Spleen (tissue), 11 donors: ENCODE measurements around the gene LSM7. TPM values are rescaled to one million over a fixed set of nuclear protein-coding genes. Genes with fewer than 3 reads are reported as not detected.
A peak's percentile ranks its signal among the peaks of the same experiment; 100 is the strongest.

Source experiments
- DNase-seq: peaks from one replicate; pipeline ENCODE4 v3.0.0-alpha.2; 2020
- H3K27ac ChIP-seq, 8 donors: fragments of 200-600 bp; sonication (generic) in 7 of 8; 1 replicate in 4 of 8; 2 replicates in 4 of 8; pipeline versions ENCODE4 v1.5.0 to v1.8.0; 2016 to 2021; ENCODE audit warnings: inconsistent platforms in 4 of 8, mild to moderate bottlenecking in 4 of 8, moderate library complexity in 1 of 8
- H3K27me3 ChIP-seq, 7 donors: fragments of 200-600 bp; sonication (generic) in 6 of 7; replicated peaks in 1 of 7; 1 replicate in 4 of 7; 2 replicates in 3 of 7; pipeline versions ENCODE4 v1.5.0 to v1.8.0; 2016 to 2021; ENCODE audit warnings: inconsistent platforms in 3 of 7, mild to moderate bottlenecking in 1 of 7
- H3K36me3 ChIP-seq, 6 donors: fragments of 200-600 bp; sonication (generic) in 5 of 6; 1 replicate in 4 of 6; 2 replicates in 2 of 6; pipeline versions ENCODE4 v1.5.0 to v1.8.0; 2016 to 2021; ENCODE audit warnings: inconsistent platforms in 2 of 6
- H3K4me1 ChIP-seq, 6 donors: fragments of 200-600 bp; sonication (generic) in 5 of 6; 1 replicate in 3 of 6; 2 replicates in 3 of 6; pipeline versions ENCODE4 v1.5.0 to v1.8.0; 2016 to 2021; ENCODE audit warnings: inconsistent platforms in 3 of 6
- H3K4me3 ChIP-seq, 8 donors: fragments of 200-600 bp; sonication (generic) in 7 of 8; 1 replicate in 4 of 8; 2 replicates in 4 of 8; pipeline versions ENCODE4 v1.5.0 to v1.8.0; 2016 to 2021; ENCODE audit warnings: inconsistent platforms in 4 of 8, mild to moderate bottlenecking in 4 of 8, moderate library complexity in 2 of 8
- H3K9me3 ChIP-seq, 8 donors: fragments of 200-600 bp; sonication (generic) in 7 of 8; 1 replicate in 4 of 8; 2 replicates in 4 of 8; pipeline versions ENCODE4 v1.5.0 to v1.8.0; 2016 to 2021; ENCODE audit warnings: inconsistent platforms in 4 of 8
- POLR2A ChIP-seq, 3 donors: fragments of 450-650 bp; IDR thresholded peaks; one replicate each; pipeline ENCODE4 v1.5.1; 2017; ENCODE audit warnings: antibody characterized with exemption in 3 of 3, mild to moderate bottlenecking in 1 of 3
- POLR2AphosphoS5 ChIP-seq, 3 donors: sonication (generic); formaldehyde crosslinking; IDR thresholded peaks; one replicate each; pipeline ENCODE4 v1.5.1; 2017; ENCODE audit warnings: antibody characterized with exemption in 3 of 3
- WGBS, 5 donors: extraction: QIAGEN DNeasy Blood & Tissue Kit in 3 of 5; methylation state at CpG; one replicate each; pipeline versions ENCODE4 v1.1.5 to v1.1.7; 2013 to 2018; 5-methylcytosine and 5-hydroxymethylcytosine counted together
- intact Hi-C: fragments of 100-400 bp; cut with DNase I; formaldehyde crosslinking; loops from one replicate; pipeline ENCODE4 v1.15.0; 2023; ENCODE audit warnings: low total_unique reads
- polyA plus RNA-seq, 3 donors: library from polyadenylated mRNA; stranded (reverse); fragments of 200-250 nt; gene quantifications; one replicate each; pipeline ENCODE4 v1.2.1, GENCODE V29; 2013
- total RNA-seq, 7 donors: library from RNA; depleted of rRNA in 3 of 7; stranded (reverse); fragments of >200 nt in 3 of 7; fragmentation: NEBNext Ultra II Directional in 4 of 7; extraction: Animal tissue kit (Norgen Biotek cat#: 25700) in 4 of 7; gene quantifications; one replicate each; pipeline versions ENCODE4 v1.1.0 to v1.2.1, GENCODE V29; 2016 to 2021
- TF ChIP-seq, protein P1 (sequence below), 11 experiments: fragments of 200-600 bp in 7 of 11; fragments of 450-650 bp in 4 of 11; sonication (generic) in 4 of 11; IDR thresholded peaks in 8 of 11; conservative IDR thresholded peaks in 3 of 11; 1 replicate in 7 of 11; 2 replicates in 4 of 11; pipeline versions ENCODE4 v1.4.0 to v1.8.0; 2016 to 2021; ENCODE audit warnings: antibody characterized with exemption in 11 of 11, inconsistent platforms in 4 of 11, mild to moderate bottlenecking in 1 of 11
- donor health status: healthy with polysubstance abuse.
- donor health status: DM: no; HTN: no; CAD: no; lungs with moderate emphysema.
- donor health status: DM: no; HTN: no; CAD: no.
- donor health status: Bipolar disorder and iron deficiency.
- donor health status: healthy.
- donor health status: DM: no; HTN: no; CAD: no.
- donor health status: DM: yes; HTN: yes; CAD: no.

Gene LSM7
- total and polyA plus RNA-seq, 10 donors: 60.7 to 524 (median 111) TPM

DNA sequence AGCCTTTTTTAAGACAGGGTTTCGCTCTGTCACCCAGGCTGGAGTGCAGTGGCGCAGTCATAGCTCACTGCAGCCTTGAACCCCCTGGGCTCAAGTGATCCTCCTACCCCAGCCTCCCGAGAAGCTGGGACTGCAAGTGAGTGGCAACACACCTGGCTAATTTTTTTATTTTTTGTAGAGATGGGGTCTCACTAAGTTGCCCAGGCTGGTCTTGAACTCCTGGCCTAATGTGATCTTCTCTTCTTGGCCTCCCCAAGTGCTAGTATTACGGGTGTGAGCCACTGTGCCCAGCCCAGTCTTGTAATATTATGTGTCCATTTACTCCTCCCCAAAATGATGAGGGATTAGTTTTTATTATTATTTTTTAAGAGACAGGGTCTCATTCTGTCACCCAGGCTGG is 17.3 kb downstream of the LSM7 start:
- DNase-seq: no peak
- Histone ChIP-seq H3K27me3 (peaks cover 0 to 79% (median 48%) of the 10 kb centered on the region in 7 donors), H3K36me3 (no peaks in the 10 kb centered on the region), H3K4me3 (no peak overlapping the region), H3K27ac (no peak overlapping the region), H3K4me1 (peaks cover 1 to 49% (median 21%) of the 10 kb centered on the region in 6 donors), H3K9me3 (peaks cover 0 to 16% (median 13%) of the 10 kb centered on the region in 8 donors)
- TF ChIP-seq POLR2AphosphoS5 (IDR thresholded peaks at IDR 0.05) (no peak), POLR2A (IDR thresholded peaks at IDR 0.05) (no peak)
- TF ChIP-seq, protein P1, sequence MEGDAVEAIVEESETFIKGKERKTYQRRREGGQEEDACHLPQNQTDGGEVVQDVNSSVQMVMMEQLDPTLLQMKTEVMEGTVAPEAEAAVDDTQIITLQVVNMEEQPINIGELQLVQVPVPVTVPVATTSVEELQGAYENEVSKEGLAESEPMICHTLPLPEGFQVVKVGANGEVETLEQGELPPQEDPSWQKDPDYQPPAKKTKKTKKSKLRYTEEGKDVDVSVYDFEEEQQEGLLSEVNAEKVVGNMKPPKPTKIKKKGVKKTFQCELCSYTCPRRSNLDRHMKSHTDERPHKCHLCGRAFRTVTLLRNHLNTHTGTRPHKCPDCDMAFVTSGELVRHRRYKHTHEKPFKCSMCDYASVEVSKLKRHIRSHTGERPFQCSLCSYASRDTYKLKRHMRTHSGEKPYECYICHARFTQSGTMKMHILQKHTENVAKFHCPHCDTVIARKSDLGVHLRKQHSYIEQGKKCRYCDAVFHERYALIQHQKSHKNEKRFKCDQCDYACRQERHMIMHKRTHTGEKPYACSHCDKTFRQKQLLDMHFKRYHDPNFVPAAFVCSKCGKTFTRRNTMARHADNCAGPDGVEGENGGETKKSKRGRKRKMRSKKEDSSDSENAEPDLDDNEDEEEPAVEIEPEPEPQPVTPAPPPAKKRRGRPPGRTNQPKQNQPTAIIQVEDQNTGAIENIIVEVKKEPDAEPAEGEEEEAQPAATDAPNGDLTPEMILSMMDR (IDR thresholded peaks at IDR 0.05 in 8 of 11, conservative IDR thresholded peaks at IDR 0.05 in 3 of 11): no peak
- 89 to 98% (median 94%) methylated on average over 4 of the region's 4 CpGs for WGBS, 5 donors
- intact Hi-C loops: no loop called here

DNA sequence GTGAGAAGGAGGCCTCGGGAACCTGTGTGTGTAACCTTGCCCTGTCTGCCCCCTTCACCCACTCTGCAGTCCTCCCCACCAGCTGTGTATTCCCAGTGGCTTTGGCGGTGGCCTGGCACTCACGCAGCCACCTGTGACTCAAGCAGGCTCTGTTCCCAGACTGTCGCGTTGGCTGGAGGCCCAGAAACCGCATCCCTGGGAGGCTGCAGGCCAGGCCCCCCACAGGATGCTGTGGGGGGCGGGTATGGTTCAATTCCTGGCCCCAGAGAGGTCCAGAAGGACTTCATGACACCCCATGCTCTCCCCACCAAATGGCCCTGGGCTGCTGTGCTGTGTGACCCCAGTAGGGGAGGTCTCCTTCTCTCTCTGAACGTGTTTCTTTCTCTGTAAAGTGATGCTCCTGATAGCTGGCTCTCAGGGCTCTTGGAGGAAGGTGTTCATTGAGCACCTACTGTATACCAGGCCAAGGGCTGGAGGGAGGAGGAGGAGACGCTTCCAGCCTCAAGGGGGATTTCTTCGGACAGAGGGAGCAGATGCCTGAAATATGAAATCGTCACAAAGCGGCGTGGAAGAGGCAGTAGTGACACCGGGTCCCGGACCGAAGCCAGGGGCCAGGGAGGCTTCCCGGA is 18.5 kb downstream of the LSM7 start:
- no peak for DNase-seq
- no peak overlapping the region for H3K4me3 ChIP-seq
- no peaks in the 10 kb centered on the region for H3K36me3 ChIP-seq
- intact Hi-C loops: no loop called here
- H3K9me3 ChIP-seq: peaks cover 0 to 7% (median 4%) of the 10 kb centered on the region in 8 donors
- no peak overlapping the region for H3K27ac ChIP-seq
- H3K27me3 ChIP-seq: peaks cover 0 to 92% (median 48%) of the 10 kb centered on the region in 7 donors
- 48 to 88% (median 52%) methylated on average over 10 to 17 of the region's 17 CpGs for WGBS, 5 donors
- TF ChIP-seq POLR2AphosphoS5 (IDR thresholded peaks at IDR 0.05) (no peak), POLR2A (IDR thresholded peaks at IDR 0.05) (no peak)
- TF ChIP-seq, protein P1 (IDR thresholded peaks at IDR 0.05 in 8 of 11, conservative IDR thresholded peaks at IDR 0.05 in 3 of 11): no peak
- H3K4me1 ChIP-seq: peaks cover 0 to 40% (median 13%) of the 10 kb centered on the region in 6 donors

GRCh38 chr19:2308114-2308556 is 20.3 kb downstream of the LSM7 start, which contains the start of gene LINGO3:
Gene LINGO3 (minus strand): TSS chr19:2308154. CDS start chr19:2291776, 16,378 bp downstream.
- peaks cover 0 to 93% (median 48%) of the 10 kb centered on the region in 7 donors for H3K27me3 ChIP-seq
- no peak for DNase-seq
- no peaks in the 10 kb centered on the region for H3K9me3 ChIP-seq
- 5 to 28% (median 9%) methylated on average over 10 to 63 of the region's 63 CpGs for WGBS, 5 donors
- TF ChIP-seq POLR2A (IDR thresholded peaks at IDR 0.05) (no peak), POLR2AphosphoS5 (IDR thresholded peaks at IDR 0.05) (peak in 1 of 3 donors; percentile 10)
- H3K27ac ChIP-seq: no peak within 1 kb of the TSS
- H3K36me3 ChIP-seq: no peaks in the 10 kb centered on the region
- peak within 1 kb of the TSS in 3 of 8 donors; percentile 15 to 60 (median 19) for H3K4me3 ChIP-seq
- peaks cover 0 to 53% (median 21%) of the 10 kb centered on the region in 6 donors for H3K4me1 ChIP-seq
- intact Hi-C loops: no loop called here

DNA sequence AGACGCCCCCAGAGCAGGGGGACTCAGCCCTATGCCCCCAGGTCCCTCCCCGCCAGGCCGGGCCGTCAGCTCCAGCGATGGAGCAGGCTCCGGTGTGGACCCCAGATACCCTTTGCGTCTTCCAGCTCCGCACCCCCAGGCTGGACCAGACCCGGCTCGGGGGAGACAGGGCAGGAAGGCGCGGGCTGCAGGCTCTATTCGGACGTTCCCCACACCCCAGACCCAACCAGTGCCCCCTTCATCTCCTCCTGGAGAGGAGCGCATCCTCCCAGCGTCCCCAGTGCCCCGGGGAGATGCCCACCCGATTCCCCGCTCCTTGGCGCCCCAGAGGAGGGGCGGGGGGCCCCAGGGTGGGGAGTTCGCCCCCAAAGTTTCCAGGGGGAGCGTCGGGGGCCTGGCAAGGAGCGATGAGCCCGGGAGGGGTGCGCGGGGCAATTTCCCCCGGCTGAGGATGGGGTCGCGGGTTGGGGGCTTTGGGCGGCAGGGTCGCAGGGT is 20.8 kb downstream of the LSM7 start:
- peaks cover 0 to 93% (median 47%) of the 10 kb centered on the region in 7 donors for H3K27me3 ChIP-seq
- H3K4me1 ChIP-seq: peaks cover 3 to 53% (median 27%) of the 10 kb centered on the region in 6 donors
- no peaks in the 10 kb centered on the region for H3K36me3 ChIP-seq
- DNase-seq: no peak
- TF ChIP-seq POLR2A (IDR thresholded peaks at IDR 0.05): no peak
- TF ChIP-seq, protein P1 (IDR thresholded peaks at IDR 0.05 in 8 of 11, conservative IDR thresholded peaks at IDR 0.05 in 3 of 11): no peak
- TF ChIP-seq POLR2AphosphoS5 (IDR thresholded peaks at IDR 0.05): peak in 1 of 3 donors; percentile 47
- intact Hi-C loops: no loop called here
- peak overlapping the region in 3 of 8 donors; percentile 15 to 60 (median 19) for H3K4me3 ChIP-seq
- H3K9me3 ChIP-seq: no peaks in the 10 kb centered on the region
- H3K27ac ChIP-seq: no peak overlapping the region
- 16 to 29% (median 24%) methylated on average over 12 to 33 of the region's 33 CpGs for WGBS, 5 donors
